Activated CD8-positive, alpha-beta memory T cell treated with anti-CD3 and anti-CD28 coated beads, Interleukin-2, amount 50 U/mL, for 1 hour (primary cell): ENCODE results near the gene TRAPPC2B.
"Not testable (repeated sequence)": the region's sequence is repeated elsewhere in the genome, so short reads cannot be mapped to it uniquely, and the experiment has no call there.

Source experiments
- DNase-seq: peaks from one replicate; pipeline ENCODE4 v3.0.0-alpha.2; 2020; ENCODE audit errors: extremely low read depth

TRAPPC2B gene

GRCh38 chr19:57374647-57375046 lies 11.3 kb downstream of the TRAPPC2B start:
- not testable (repeated sequence) for DNase-seq

- no peak for DNase-seq
These were observed 12.8 kb downstream of the TRAPPC2B start for GRCh38 chr19:57376151-57376550.

GRCh38 chr19:57377498-57378146 lies 14.3 kb downstream of the TRAPPC2B start:
- DNase-seq: no peak

GRCh38 chr19:57380923-57381322 lies 17.6 kb downstream of the TRAPPC2B start:
- no peak for DNase-seq

GRCh38 chr19:57382806-57383488 lies 19.6 kb downstream of the TRAPPC2B start:
- no peak for DNase-seq

GRCh38 chr19:57389194-57389729 lies 25.9 kb downstream of the TRAPPC2B start:
- DNase-seq: no peak

- peak; percentile 97 for DNase-seq
These were observed 26.6 kb downstream of the TRAPPC2B start, which contains the start of gene ZNF548 for GRCh38 chr19:57389730-57390598. Gene ZNF548 (plus strand): TSS chr19:57389854. CDS start chr19:57390100, 246 bp downstream.

GRCh38 chr19:57395710-57396109 lies 32.4 kb downstream of the TRAPPC2B start:
- no peak for DNase-seq

- no peak for DNase-seq
These were observed 35.5 kb downstream of the TRAPPC2B start for GRCh38 chr19:57398868-57399267.

- no peak for DNase-seq
These were observed 40.6 kb downstream of the TRAPPC2B start for GRCh38 chr19:57403737-57404563.

GRCh38 chr19:57406516-57407123 lies 43.3 kb downstream of the TRAPPC2B start:
- peak; percentile 50 for DNase-seq

- DNase-seq: peak; percentile 83
These were observed 47.7 kb downstream of the TRAPPC2B start, which contains the start of gene ZNF17 for GRCh38 chr19:57410877-57411671. Gene ZNF17 (plus strand): TSS chr19:57411161. CDS start chr19:57413616, 2,455 bp downstream.
